K562 (cell line): Measurements from ENCODE around the gene HFE. TPM values are rescaled to one million over a fixed set of nuclear protein-coding genes. Genes with fewer than 3 reads are reported as not detected.

Experiments
- ADNP ChIP-seq: fragments of 200-800 bp; sonication (Bioruptor generic); IDR thresholded peaks from 2 replicates; pipeline ENCODE4 v1.6.1; 2016; ENCODE audit warnings: missing genetic modification characterization, missing compliant biosample characterization
- CBFB ChIP-seq: sonication (generic); formaldehyde crosslinking; IDR thresholded peaks from 2 replicates; pipeline ENCODE4 v1.4.0; 2020; ENCODE audit warnings: mild to moderate bottlenecking, missing genetic modification reagents
- CBX8 ChIP-seq: fragments of 200-600 bp; sonication (generic); IDR thresholded peaks from 2 replicates; pipeline ENCODE4 v1.6.1; 2012; ENCODE audit warnings: borderline replicate concordance, mixed run types, low read depth, mild to moderate bottlenecking, moderate library complexity, mixed read lengths, low read length, control low read depth, inconsistent platforms; ENCODE audit not compliant: poor library complexity, severe bottlenecking; ENCODE audit errors: extremely low read depth
- ETS2 ChIP-seq: IDR thresholded peaks from 2 replicates; pipeline ENCODE4 v1.6.1; 2016; ENCODE audit warnings: borderline replicate concordance, missing genetic modification characterization, mild to moderate bottlenecking, moderate library complexity, missing compliant biosample characterization; ENCODE audit not compliant: poor library complexity, severe bottlenecking
- FIP1L1 ChIP-seq: fragments of 200-400 bp; formaldehyde crosslinking; IDR thresholded peaks from 2 replicates; pipeline ENCODE4 v1.6.1; 2018; ENCODE audit warnings: mild to moderate bottlenecking, low read depth, low read length; ENCODE audit not compliant: poor library complexity, severe bottlenecking
- GTF2B ChIP-seq: IDR thresholded peaks from 2 replicates; pipeline ENCODE4 v1.6.1; 2011; ENCODE audit not compliant: insufficient read length; ENCODE audit errors: extremely low read depth
- GTF2F1 ChIP-seq: IDR thresholded peaks from 2 replicates; pipeline ENCODE4 v1.6.1; 2011; ENCODE audit warnings: low read depth, low read length, improper control_type of control experiment
- HDAC2 ChIP-seq: fragments of 450-650 bp; IDR thresholded peaks from 2 replicates; pipeline ENCODE4 v1.6.1; 2016; ENCODE audit warnings: mild to moderate bottlenecking
- MED1 ChIP-seq: sonication (generic); formaldehyde crosslinking; IDR thresholded peaks from 2 replicates; pipeline ENCODE4 v1.8.1; 2023; ENCODE audit warnings: missing genetic modification reagents, borderline replicate concordance
- MNT ChIP-seq, 2 experiments: fragments of 450-650 bp; conservative IDR thresholded peaks; 2 replicates each; pipeline ENCODE4 v1.6.1; 2017; ENCODE audit warnings: mild to moderate bottlenecking in 2 of 2, moderate library complexity in 2 of 2
- MYBL2 ChIP-seq, 2 experiments: fragments of 450-650 bp in 1 of 2; sonication (generic) in 1 of 2; formaldehyde crosslinking in 1 of 2; IDR thresholded peaks; 2 replicates each; pipeline versions ENCODE4 v1.6.1 to v1.8.1; 2017 to 2022; ENCODE audit warnings: borderline replicate concordance in 1 of 2, inconsistent platforms in 1 of 2, low read depth in 1 of 2, mild to moderate bottlenecking in 1 of 2, missing genetic modification reagents in 1 of 2, moderate library complexity in 1 of 2
- NFRKB ChIP-seq: fragments of 450-650 bp; IDR thresholded peaks from 2 replicates; pipeline ENCODE4 v1.6.1; 2016; ENCODE audit warnings: low read depth
- NRF1 ChIP-seq, 2 experiments: fragments of 450-650 bp; IDR thresholded peaks in 1 of 2; conservative IDR thresholded peaks in 1 of 2; 2 replicates each; pipeline ENCODE4 v1.6.1; 2014; ENCODE audit warnings: mild to moderate bottlenecking in 2 of 2
- POLR2A ChIP-seq: fragments of 450-650 bp; conservative IDR thresholded peaks from 2 replicates; pipeline ENCODE4 v1.6.1; 2016
- PREB ChIP-seq: sonication (generic); formaldehyde crosslinking; IDR thresholded peaks from 2 replicates; pipeline ENCODE4 v1.8.1; 2023; ENCODE audit warnings: mild to moderate bottlenecking, missing genetic modification reagents
- RAD21 ChIP-seq, 2 experiments: fragments of 250-450 bp in 1 of 2; fragments of 450-650 bp in 1 of 2; sonication (Bioruptor Pico) in 1 of 2; formaldehyde crosslinking in 1 of 2; IDR thresholded peaks in 1 of 2; conservative IDR thresholded peaks in 1 of 2; 2 replicates each; pipeline versions ENCODE4 v1.4.0 to v1.8.0; 2020 to 2022; ENCODE audit warnings: mild to moderate bottlenecking in 2 of 2, moderate library complexity in 1 of 2
- RFX5 ChIP-seq: IDR thresholded peaks from 2 replicates; pipeline ENCODE4 v1.6.1; 2011; ENCODE audit warnings: low read depth, mild to moderate bottlenecking, improper control_type of control experiment, low read length
- RUNX1 ChIP-seq: sonication (generic); IDR thresholded peaks from 2 replicates; pipeline ENCODE4 v1.6.1; 2016; ENCODE audit warnings: antibody characterized with exemption, low read depth
- SMARCA5 ChIP-seq: fragments of 450-650 bp; IDR thresholded peaks from 2 replicates; pipeline ENCODE4 v1.6.1; 2016
- SUPT5H ChIP-seq: fragments of 450-650 bp; IDR thresholded peaks from 2 replicates; pipeline ENCODE4 v1.6.1; 2016
- TAF1 ChIP-seq: IDR thresholded peaks from 2 replicates; pipeline ENCODE4 v1.6.1; 2011; ENCODE audit warnings: mild to moderate bottlenecking, low read length, moderate library complexity; ENCODE audit not compliant: insufficient read depth, control insufficient read depth, severe bottlenecking; ENCODE audit errors: extremely low read depth
- TBL1XR1 ChIP-seq, 2 experiments: IDR thresholded peaks; 2 replicates each; pipeline ENCODE4 v1.6.1; 2012; ENCODE audit warnings: improper control_type of control experiment in 2 of 2, low read length in 2 of 2, mild to moderate bottlenecking in 1 of 2
- TRIM24 ChIP-seq, 2 experiments: fragments of 450-650 bp; IDR thresholded peaks; 2 replicates each; pipeline ENCODE4 v1.6.1; 2016
- TRIM28 ChIP-seq: fragments of 450-650 bp; IDR thresholded peaks from 2 replicates; pipeline ENCODE4 v1.6.1; 2017
- ZNF589 ChIP-seq: fragments of 200-800 bp; sonication (Bioruptor generic); IDR thresholded peaks from 2 replicates; pipeline ENCODE4 v1.6.1; 2016; ENCODE audit warnings: low read depth, missing genetic modification characterization, missing compliant biosample characterization
- polyA plus RNA-seq, 8 experiments: library from polyadenylated mRNA; depleted of rRNA in 4 of 8; stranded (reverse) in 5 of 8; unstranded in 3 of 8; fragments of >200 nt; fragmentation: Nextera tagmentation in 2 of 8; fragmentation: Illumina TruSeq in 1 of 8; extraction: Ambion mirVana in 2 of 8; extraction: Trizol in 1 of 8; gene quantifications; 2 replicates each; pipeline versions ENCODE4 v1.2.1 to v1.2.3, GENCODE V29; 2011 to 2014; ENCODE audit warnings: inconsistent platforms in 1 of 8, missing spikeins in 1 of 8
- total RNA-seq, 7 experiments: library from RNA; depleted of rRNA in 6 of 7; stranded (reverse); fragments of >200 nt in 6 of 7; fragmentation: Illumina TruSeq in 2 of 7; extraction: Trizol in 2 of 7; gene quantifications; 2 replicates each; pipeline versions ENCODE4 v1.2.1 to v1.2.3, GENCODE V29; 2011 to 2021; ENCODE audit warnings: low replicate concordance in 1 of 7

Gene HFE
- total and polyA plus RNA-seq, 9 of the 15 experiments (the other 6 are each of a cell fraction or from before 2014, with no cell fraction given) = 0.14 to 1.2 (median 0.76) TPM

GRCh38 chr6:26123947-26124780 is 36.9 kb downstream of the HFE start (continued):
- TF ChIP-seq MNT (conservative IDR thresholded peaks at IDR 0.05) = peak; percentile 74 to 76
- TF ChIP-seq FIP1L1 = peak; percentile 99
- TF ChIP-seq TRIM28 = no peak
- no peak for TF ChIP-seq RFX5
- peak; percentile 54 to 68 for TF ChIP-seq NRF1 (conservative IDR thresholded peaks at IDR 0.05 in 1 of 2, IDR thresholded peaks at IDR 0.05 in 1 of 2)
- TF ChIP-seq CBX8 = no peak
- TF ChIP-seq TRIM24 (IDR thresholded peaks at IDR 0.05) = no peak
- TF ChIP-seq MED1 (CRISPR knock-in tag) = peak; percentile 77; the same call in 1 of the 2 replicates
- peak; percentile 14; the same call in 1 of the 2 replicates for TF ChIP-seq ZNF589 (CRISPR knock-in tag)
- peak; percentile 90 for TF ChIP-seq NFRKB
- TF ChIP-seq HDAC2 = peak; percentile 68; the same call in 1 of the 2 replicates
- peak; percentile 99 for TF ChIP-seq SUPT5H
- no peak for TF ChIP-seq RUNX1
- 0 out of 2 replicates have a peak, but pooled peaks have one; percentile 28 for TF ChIP-seq SMARCA5
- peak; percentile 68; the same call in 1 of the 2 replicates for TF ChIP-seq CBFB
- peak; percentile 98; the same call in 1 of the 2 replicates for TF ChIP-seq GTF2F1
- TF ChIP-seq PREB (CRISPR knock-in tag) = peak; percentile 99
- no peak for TF ChIP-seq MYBL2 (IDR thresholded peaks at IDR 0.05; ENCODE audit: low read depth)
- TF ChIP-seq MYBL2 (CRISPR knock-in tag; IDR thresholded peaks at IDR 0.05; ENCODE audit: borderline replicate concordance) = no peak
- TF ChIP-seq ETS2 = no peak
- TF ChIP-seq RAD21 (CRISPR knock-in tag; conservative IDR thresholded peaks at IDR 0.05 in 1 of 2, IDR thresholded peaks at IDR 0.05 in 1 of 2) = peak in 1 of 2 experiments; percentile 6; a peak in 1 of 4 replicates
- TF ChIP-seq TBL1XR1 (IDR thresholded peaks at IDR 0.05; ENCODE audit: low read length in 2 of 2) = peak in 1 of 2 experiments; percentile 37; a peak in 2 of 4 replicates
- TF ChIP-seq POLR2A = peak; percentile 100
- peak; percentile 95 for TF ChIP-seq GTF2B
- TF ChIP-seq TAF1 = peak; percentile 80
- no peak for TF ChIP-seq ADNP (tag)
